DND-41 (cell line): ENCODE results near the gene SND1.
"Not testable (repeated sequence)": the region's sequence is repeated elsewhere in the genome, so short reads cannot be mapped to it uniquely, and the experiment has no call there.

Source experiments
- ATAC-seq: fragments of 200-7000 bp; cut with Tn5 transposase; 3 replicates; pipeline ENCODE4 v1.9.1; 2021; ENCODE audit warnings: low read depth; ENCODE audit not compliant: insufficient read depth
- DNase-seq: peaks from one replicate; pipeline ENCODE4 v3.0.0-alpha.2; 2020
- H2AFZ ChIP-seq: 2 replicates; pipeline ENCODE4 v1.6.0; 2012; ENCODE audit warnings: low read depth, low read length
- H3K27ac ChIP-seq: 2 replicates; pipeline ENCODE4 v1.5.1; 2012; ENCODE audit warnings: low read length, inconsistent platforms
- H3K27me3 ChIP-seq: fragments of 200-600 bp; sonication (generic); 2 replicates; pipeline ENCODE4 v1.6.0; 2012; ENCODE audit warnings: low read length, mild to moderate bottlenecking, inconsistent platforms; ENCODE audit not compliant: insufficient read depth, poor library complexity
- H3K36me3 ChIP-seq: 2 replicates; pipeline ENCODE4 v1.5.1; 2012; ENCODE audit warnings: low read length, inconsistent platforms; ENCODE audit not compliant: insufficient read depth
- H3K4me1 ChIP-seq: 2 replicates; pipeline ENCODE4 v1.5.1; 2012; ENCODE audit warnings: mild to moderate bottlenecking, low read length; ENCODE audit not compliant: insufficient read depth
- H3K4me2 ChIP-seq: 2 replicates; pipeline ENCODE4 v1.6.0; 2012; ENCODE audit warnings: mild to moderate bottlenecking, moderate library complexity, low read length, inconsistent platforms; ENCODE audit not compliant: insufficient read depth
- H3K4me3 ChIP-seq, 2 experiments: fragments of 200-600 bp in 1 of 2; shearing (Covaris generic) in 1 of 2; 2 replicates each; pipeline ENCODE4 v1.5.1; 2012 to 2016; ENCODE audit warnings: inconsistent platforms in 2 of 2, low read length in 2 of 2, mild to moderate bottlenecking in 2 of 2, low read depth in 1 of 2, moderate library complexity in 1 of 2
- H3K79me2 ChIP-seq: 2 replicates; pipeline ENCODE4 v1.6.0; 2012; ENCODE audit warnings: low read length, inconsistent platforms; ENCODE audit not compliant: insufficient read depth
- H3K9ac ChIP-seq: 2 replicates; pipeline ENCODE4 v1.6.0; 2012; ENCODE audit warnings: low read depth, mild to moderate bottlenecking, inconsistent platforms, low read length, moderate library complexity
- H3K9me3 ChIP-seq: 2 replicates; pipeline ENCODE4 v1.5.1; 2012; ENCODE audit warnings: low read length, moderate library complexity, mild to moderate bottlenecking, inconsistent platforms; ENCODE audit not compliant: insufficient read depth, severe bottlenecking
- H4K20me1 ChIP-seq: 2 replicates; pipeline ENCODE4 v1.6.0; 2012; ENCODE audit warnings: low read length; ENCODE audit not compliant: insufficient read depth
- CTCF ChIP-seq: IDR thresholded peaks from 2 replicates; pipeline ENCODE4 v1.5.1; 2012; ENCODE audit warnings: borderline replicate concordance, low read length, moderate library complexity, mild to moderate bottlenecking; ENCODE audit not compliant: poor library complexity, severe bottlenecking; ENCODE audit errors: extremely low read depth
- EZH2 ChIP-seq: IDR thresholded peaks from 3 replicates; pipeline ENCODE4 v1.6.1; 2012; ENCODE audit warnings: borderline replicate concordance, low read depth, mild to moderate bottlenecking, moderate library complexity, low read length, inconsistent platforms; ENCODE audit not compliant: severe bottlenecking

The SND1 gene

GRCh38 chr7:127900732-127901685 is 249.0 kb downstream of the SND1 start:
- Histone ChIP-seq H3K4me1 (no peaks in the 10 kb centered on the region), H3K4me2 (no peak overlapping the region), H3K4me3 (no peak overlapping the region), H3K36me3 (peaks cover 9% of the 10 kb centered on the region; the same call in 1 of the 2 replicates), H3K27me3 (no peaks in the 10 kb centered on the region), H3K9ac (no peak overlapping the region), H3K79me2 (no peaks in the 10 kb centered on the region), H2AFZ (no peak overlapping the region), H3K27ac (no peak overlapping the region), H3K9me3 (no peaks in the 10 kb centered on the region), H4K20me1 (peaks cover 15% of the 10 kb centered on the region; the same call in 1 of the 2 replicates)
- no peak for DNase-seq
- ATAC-seq = peak; percentile 38; the same call in 1 of the 3 replicates
- TF ChIP-seq CTCF = no peak
- no peak for TF ChIP-seq EZH2

- Histone ChIP-seq H2AFZ (no peak overlapping the region), H3K36me3 (peaks cover 11% of the 10 kb centered on the region; the same call in 1 of the 2 replicates), H4K20me1 (peaks cover 15% of the 10 kb centered on the region; the same call in 1 of the 2 replicates), H3K9me3 (no peaks in the 10 kb centered on the region), H3K4me1 (no peaks in the 10 kb centered on the region), H3K79me2 (no peaks in the 10 kb centered on the region), H3K4me3 (no peak overlapping the region), H3K9ac (no peak overlapping the region), H3K27ac (no peak overlapping the region), H3K4me2 (no peak overlapping the region), H3K27me3 (no peaks in the 10 kb centered on the region)
- TF ChIP-seq EZH2 (no peak), CTCF (no peak)
- DNase-seq (no peak), ATAC-seq (peak; percentile 58)
These were observed 250.1 kb downstream of the SND1 start for GRCh38 chr7:127901895-127902703.

GRCh38 chr7:127902753-127903152 is 250.8 kb downstream of the SND1 start:
- H2AFZ ChIP-seq, H3K4me2 ChIP-seq, H3K4me3 ChIP-seq, H3K9ac ChIP-seq, DNase-seq, H3K4me1 ChIP-seq, H3K27me3 ChIP-seq, H3K27ac ChIP-seq, ATAC-seq, H3K9me3 ChIP-seq, H3K79me2 ChIP-seq: not testable (repeated sequence)
- Histone ChIP-seq H3K36me3 (peaks cover 11% of the 10 kb centered on the region; the same call in 1 of the 2 replicates), H4K20me1 (peaks cover 15% of the 10 kb centered on the region; the same call in 1 of the 2 replicates)
